H1 (cell line): ENCODE results near the gene PRMT1. TPM values are rescaled to one million over a fixed set of nuclear protein-coding genes. Genes with fewer than 3 reads are reported as not detected.

Experiments
- CTCF ChIA-PET: fragments of 300-600 bp; sonication (Branson Sonifier 250); formaldehyde crosslinking; loops from one replicate; lab custom pipeline; 2021; ENCODE audit not compliant: partially characterized antibody; lab: Charles Lee
- POLR2A ChIA-PET: fragments of 300-600 bp; sonication (Branson Sonifier 250); formaldehyde crosslinking; loops from one replicate; lab custom pipeline; 2021; ENCODE audit warnings: inconsistent platforms; ENCODE audit not compliant: partially characterized antibody; lab: Charles Lee
- DNase-seq, 2 experiments: peaks; one replicate each; pipeline versions ENCODE4 v3.0.0 to v3.0.0-alpha.2; 2010 to 2022; ENCODE audit warnings: low spot score in 2 of 2, low read depth in 1 of 2, mixed read lengths in 1 of 2
- FAIRE-seq: peaks from 2 replicates; lab custom pipeline; 2011; peaks lifted over from hg19 to GRCh38; lab: Jason Lieb, UNC
- H2AFZ ChIP-seq: 2 replicates; pipeline ENCODE4 v1.8.1; 2012; ENCODE audit warnings: low read length, inconsistent platforms
- H2AK5ac ChIP-seq: 2 replicates; pipeline ENCODE4 v1.6.1; 2013; ENCODE audit warnings: low read depth, low read length
- H2BK120ac ChIP-seq: replicated peaks from 2 replicates; pipeline ENCODE3; 2013; ENCODE audit warnings: low read depth, low read length, inconsistent platforms
- H2BK12ac ChIP-seq: 2 replicates; pipeline ENCODE4 v1.6.1; 2013; ENCODE audit warnings: low read depth, low read length
- H2BK15ac ChIP-seq: 2 replicates; pipeline ENCODE4 v1.6.1; 2013; ENCODE audit warnings: low read length
- H2BK20ac ChIP-seq: 2 replicates; pipeline ENCODE4 v1.6.1; 2013; ENCODE audit warnings: low read length
- H2BK5ac ChIP-seq: 2 replicates; pipeline ENCODE4 v1.6.1; 2013; ENCODE audit warnings: low read depth, low read length
- H3K14ac ChIP-seq: 2 replicates; pipeline ENCODE4 v1.6.1; 2013; ENCODE audit warnings: inconsistent platforms; ENCODE audit not compliant: insufficient read length
- H3K18ac ChIP-seq: 2 replicates; pipeline ENCODE4 v1.6.1; 2013; ENCODE audit warnings: low read length; ENCODE audit errors: extremely low read depth
- H3K23ac ChIP-seq: 2 replicates; pipeline ENCODE4 v1.6.1; 2013; ENCODE audit warnings: inconsistent platforms; ENCODE audit not compliant: insufficient read length
- H3K23me2 ChIP-seq: 2 replicates; pipeline ENCODE4 v1.6.1; 2013; ENCODE audit warnings: low read depth, low read length
- H3K27ac ChIP-seq: 2 replicates; pipeline ENCODE4 v1.6.1; 2011; ENCODE audit warnings: low read depth, low read length, inconsistent platforms
- H3K27me3 ChIP-seq, 4 experiments: replicated peaks in 1 of 4; 1 replicate in 1 of 4; 2 replicates in 3 of 4; pipeline versions ENCODE4 v1.6.1 to v1.8.1; 2011 to 2013; ENCODE audit warnings: low read length in 3 of 4, mild to moderate bottlenecking in 3 of 4, inconsistent platforms in 2 of 4, mixed read lengths in 2 of 4, moderate library complexity in 1 of 4; ENCODE audit not compliant: control insufficient read depth in 3 of 4, insufficient read depth in 3 of 4; ENCODE audit errors: extremely low read depth in 1 of 4
- H3K36me3 ChIP-seq, 4 experiments: 2 replicates each; pipeline versions ENCODE4 v1.6.1 to v1.8.1; 2011 to 2013; ENCODE audit warnings: mild to moderate bottlenecking in 4 of 4, low read length in 3 of 4, moderate library complexity in 2 of 4, control low read depth in 1 of 4, inconsistent platforms in 1 of 4; ENCODE audit not compliant: insufficient read depth in 4 of 4, control insufficient read depth in 2 of 4
- H3K4ac ChIP-seq: replicated peaks from 2 replicates; pipeline ENCODE3; 2013; ENCODE audit warnings: low read length, low read depth, mixed read lengths, inconsistent platforms; ENCODE audit not compliant: insufficient read length
- H3K4me1 ChIP-seq, 4 experiments: replicated peaks in 1 of 4; 1 replicate in 1 of 4; 2 replicates in 3 of 4; pipeline versions ENCODE4 v1.6.1 to v1.8.1; 2011 to 2013; ENCODE audit warnings: low read length in 3 of 4, inconsistent platforms in 2 of 4, mixed read lengths in 1 of 4; ENCODE audit not compliant: insufficient read depth in 4 of 4, control insufficient read depth in 3 of 4
- H3K4me2 ChIP-seq, 2 experiments: 2 replicates each; pipeline versions ENCODE4 v1.6.1 to v1.8.1; 2011 to 2013; ENCODE audit warnings: low read depth in 2 of 2, low read length in 2 of 2, control low read depth in 1 of 2, inconsistent platforms in 1 of 2, mild to moderate bottlenecking in 1 of 2; ENCODE audit not compliant: insufficient read depth in 1 of 2
- H3K4me3 ChIP-seq, 4 experiments: fragments of 200-600, 300-600 bp in 1 of 4; sonication (generic), shearing (Covaris generic), sonication (Bioruptor Twin) in 1 of 4; 2 replicates each; pipeline versions ENCODE4 v1.5.1 to v1.8.1; 2011 to 2016; ENCODE audit warnings: low read length in 4 of 4, low read depth in 3 of 4, control low read depth in 2 of 4, inconsistent platforms in 2 of 4, mild to moderate bottlenecking in 2 of 4, mixed read lengths in 1 of 4, moderate library complexity in 1 of 4; ENCODE audit not compliant: insufficient read depth in 2 of 4; ENCODE audit errors: extremely low read depth in 1 of 4
- H3K56ac ChIP-seq: replicated peaks from 2 replicates; pipeline ENCODE3; 2013; ENCODE audit warnings: low read depth, mild to moderate bottlenecking, mixed read lengths, low read length, inconsistent platforms; ENCODE audit not compliant: insufficient read length
- H3K79me1 ChIP-seq: 2 replicates; pipeline ENCODE4 v1.6.1; 2013; ENCODE audit warnings: low read depth, low read length, control low read depth
- H3K79me2 ChIP-seq, 2 experiments: 2 replicates each; pipeline versions ENCODE4 v1.6.1 to v1.8.1; 2012 to 2013; ENCODE audit warnings: low read length in 2 of 2, mild to moderate bottlenecking in 2 of 2, inconsistent platforms in 1 of 2; ENCODE audit not compliant: insufficient read depth in 2 of 2, control insufficient read depth in 1 of 2
- H3K9ac ChIP-seq, 4 experiments: replicated peaks in 1 of 4; 1 replicate in 1 of 4; 2 replicates in 3 of 4; pipeline versions ENCODE4 v1.6.1 to v1.8.1; 2011 to 2013; ENCODE audit warnings: low read depth in 3 of 4, low read length in 3 of 4, control low read depth in 2 of 4, mild to moderate bottlenecking in 2 of 4, moderate library complexity in 2 of 4, inconsistent platforms in 1 of 4; ENCODE audit errors: extremely low read depth in 1 of 4
- H3K9me3 ChIP-seq, 2 experiments: 2 replicates each; pipeline versions ENCODE4 v1.6.1 to v1.8.1; 2012 to 2013; ENCODE audit warnings: mild to moderate bottlenecking in 2 of 2, moderate library complexity in 2 of 2, control low read depth in 1 of 2, inconsistent platforms in 1 of 2, low read depth in 1 of 2, low read length in 1 of 2, mixed read lengths in 1 of 2; ENCODE audit not compliant: insufficient read depth in 2 of 2
- H4K20me1 ChIP-seq, 2 experiments: replicated peaks in 1 of 2; 2 replicates each; pipeline versions ENCODE3 to v1.8.1; 2011 to 2013; ENCODE audit warnings: inconsistent platforms in 2 of 2, low read length in 2 of 2, mild to moderate bottlenecking in 1 of 2; ENCODE audit not compliant: insufficient read depth in 2 of 2, control insufficient read depth in 1 of 2
- H4K5ac ChIP-seq: 2 replicates; pipeline ENCODE4 v1.6.1; 2013; ENCODE audit warnings: low read length, low read depth, mixed read lengths, inconsistent platforms; ENCODE audit not compliant: insufficient read length
- H4K8ac ChIP-seq: 2 replicates; pipeline ENCODE4 v1.8.0; 2013; ENCODE audit warnings: mild to moderate bottlenecking, moderate library complexity, low read length, inconsistent platforms; ENCODE audit not compliant: insufficient read depth; ENCODE audit errors: extremely low read depth
- H4K91ac ChIP-seq: replicated peaks from 2 replicates; pipeline ENCODE3; 2013; ENCODE audit warnings: low read length, mixed read lengths, inconsistent platforms; ENCODE audit not compliant: insufficient read length
- ASH2L ChIP-seq: fragments of 200-600, 300-600 bp; sonication (generic); IDR thresholded peaks from one replicate; pipeline ENCODE4 v1.7.1; 2017; ENCODE audit warnings: low read length
- CBX5 ChIP-seq: fragments of 300-800, 300-1000 bp; sonication (generic); IDR thresholded peaks from 2 replicates; pipeline ENCODE4 v1.7.1; 2016; ENCODE audit warnings: antibody characterized with exemption, low read length, low read depth
- CEBPB ChIP-seq: IDR thresholded peaks from 2 replicates; pipeline ENCODE4 v1.6.1; 2012; ENCODE audit warnings: low read depth, low read length
- CREB1 ChIP-seq: IDR thresholded peaks from 2 replicates; pipeline ENCODE4 v1.6.1; 2012; ENCODE audit warnings: inconsistent platforms
- GABPA ChIP-seq: IDR thresholded peaks from 2 replicates; pipeline ENCODE4 v1.6.1; 2011; ENCODE audit warnings: mild to moderate bottlenecking, low read length, moderate library complexity, borderline replicate concordance; ENCODE audit not compliant: insufficient read depth
- KDM5A ChIP-seq: fragments of 200-600 bp; IDR thresholded peaks from 2 replicates; pipeline ENCODE4 v1.7.1; 2012; ENCODE audit warnings: mild to moderate bottlenecking, low read length, inconsistent platforms, mixed read lengths
- MAFK ChIP-seq: IDR thresholded peaks from 2 replicates; pipeline ENCODE4 v1.6.1; 2012; ENCODE audit warnings: low read depth, mild to moderate bottlenecking, improper control_type of control experiment, low read length
- NANOG ChIP-seq: IDR thresholded peaks from 2 replicates; pipeline ENCODE4 v1.6.1; 2011; ENCODE audit warnings: low read length, low read depth, mild to moderate bottlenecking, inconsistent platforms; ENCODE audit not compliant: insufficient read depth, poor library complexity, severe bottlenecking
- POLR2A ChIP-seq, 2 experiments: IDR thresholded peaks; 1 replicate in 1 of 2; 2 replicates in 1 of 2; pipeline ENCODE4 v1.6.1; 2011; ENCODE audit warnings: low read depth in 2 of 2, low read length in 2 of 2, mild to moderate bottlenecking in 2 of 2; ENCODE audit errors: control extremely low read depth in 1 of 2
- RNF2 ChIP-seq: fragments of 200-900, 300-1000 bp; sonication (generic); IDR thresholded peaks from 2 replicates; pipeline ENCODE4 v1.7.1; 2016; ENCODE audit warnings: borderline replicate concordance, low read depth, mild to moderate bottlenecking, antibody characterized with exemption, low read length; ENCODE audit not compliant: poor library complexity, severe bottlenecking; ENCODE audit errors: missing control alignments
- SP1 ChIP-seq: IDR thresholded peaks from 2 replicates; pipeline ENCODE4 v1.6.1; 2011; ENCODE audit warnings: low read depth, low read length
- SP2 ChIP-seq: IDR thresholded peaks from 2 replicates; pipeline ENCODE4 v1.6.1; 2012; ENCODE audit warnings: mild to moderate bottlenecking, low read length, inconsistent platforms
- YY1 ChIP-seq: IDR thresholded peaks from 2 replicates; pipeline ENCODE4 v1.6.1; 2011; ENCODE audit warnings: low read depth, mild to moderate bottlenecking, low read length
- WGBS, 2 experiments: shearing (Covaris generic) in 1 of 2; methylation state at CpG; one replicate each; pipeline versions ENCODE4 v1.1.6 to v1.1.7; 2013 to 2015; ENCODE audit warnings: low lambda C conversion rate in 2 of 2, mixed read lengths in 2 of 2, inconsistent platforms in 1 of 2, low coverage in 1 of 2, missing lambda C conversion rate in 1 of 2; ENCODE audit not compliant: insufficient replicate concordance in 2 of 2, insufficient coverage in 1 of 2, insufficient read length in 1 of 2; ENCODE audit errors: extremely low coverage in 1 of 2, missing lambda C conversion rate in 1 of 2; 5-methylcytosine and 5-hydroxymethylcytosine counted together
- polyA plus RNA-seq, 7 experiments: library from polyadenylated mRNA; depleted of rRNA in 3 of 7; stranded (reverse) in 5 of 7; unstranded in 2 of 7; fragments of >200 nt in 5 of 7; fragments of 200-250 nt in 2 of 7; gene quantifications; 1 replicate in 5 of 7; 2 replicates in 1 of 7; 4 replicates in 1 of 7; pipeline versions ENCODE4 v1.2.1 to v1.2.3, GENCODE V29; 2011 to 2013; ENCODE audit warnings: missing spikeins in 2 of 7, mixed read lengths in 2 of 7
- total RNA-seq: library from RNA; stranded (reverse); fragmentation: NEBNext Ultra II Directional; extraction: Animal tissue kit (Norgen Biotek cat#: 25700); gene quantifications from 2 replicates; pipeline ENCODE4 v1.2.1, GENCODE V29; 2021
- TF ChIP-seq, protein P1 (sequence below): IDR thresholded peaks from 2 replicates; pipeline ENCODE4 v1.6.1; 2012; ENCODE audit warnings: inconsistent platforms

Gene PRMT1
- total and polyA plus RNA-seq, 2 of the 8 experiments (the other 6 are each of a cell fraction or from before 2014, with no cell fraction given), result 561 to 1,215 TPM

DNA sequence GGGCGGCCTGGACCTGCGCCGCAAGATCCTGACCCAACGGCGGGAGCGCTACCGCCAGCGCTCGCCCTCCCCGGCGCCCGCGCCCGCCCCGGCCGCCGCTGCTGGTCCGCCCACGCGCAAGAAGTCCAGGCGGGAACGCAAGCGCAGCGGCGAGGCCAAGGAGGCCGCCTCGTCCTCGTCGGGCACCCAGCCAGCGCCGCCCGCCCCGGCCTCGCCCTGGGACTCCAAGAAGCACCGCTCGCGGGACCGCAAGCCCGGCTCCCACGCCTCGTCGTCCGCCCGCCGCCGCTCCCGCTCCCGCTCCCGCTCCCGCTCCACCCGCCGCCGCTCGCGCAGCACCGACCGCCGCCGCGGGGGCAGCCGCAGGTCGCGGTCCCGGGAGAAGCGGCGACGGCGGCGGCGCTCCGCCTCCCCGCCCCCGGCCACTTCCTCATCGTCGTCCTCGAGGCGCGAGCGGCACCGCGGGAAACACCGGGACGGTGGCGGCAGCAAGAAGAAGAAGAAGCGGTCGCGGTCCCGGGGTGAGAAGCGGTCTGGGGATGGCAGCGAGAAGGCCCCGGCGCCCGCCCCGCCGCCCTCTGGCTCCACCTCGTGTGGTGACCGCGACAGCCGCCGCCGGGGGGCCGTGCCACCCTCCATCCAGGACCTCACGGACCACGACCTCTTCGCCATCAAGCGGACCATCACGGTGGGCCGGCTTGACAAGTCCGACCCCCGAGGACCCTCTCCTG lies 25.1 kb upstream of the PRMT1 start:
- H4K91ac ChIP-seq, result no peak overlapping the region
- no peak overlapping the region for H2AK5ac ChIP-seq
- no peak overlapping the region for H2BK12ac ChIP-seq
- peaks cover 0 to 9% (median 3%) of the 10 kb centered on the region in 4 experiments; a peak in 3 of 7 replicates for H3K4me1 ChIP-seq
- H3K23me2 ChIP-seq, result no peaks in the 10 kb centered on the region
- H3K79me1 ChIP-seq, result peaks cover 7% of the 10 kb centered on the region; the same call in 1 of the 2 replicates
- H4K5ac ChIP-seq, result no peak overlapping the region
- no peak overlapping the region for H2BK20ac ChIP-seq
- 97% methylated on average over 33 of the region's 110 CpGs; no CpG with 5 or more reads in 1 of the 2 experiments for WGBS, 2 experiments
- no peak overlapping the region for H3K23ac ChIP-seq
- H2BK120ac ChIP-seq, result no peak overlapping the region
- H3K27me3 ChIP-seq, result no peaks in the 10 kb centered on the region
- ChIA-PET CTCF (no interaction called here), POLR2A (no interaction called here)
- no peak overlapping the region for H3K4me2 ChIP-seq
- H4K20me1 ChIP-seq, result peaks cover 6 to 13% of the 10 kb centered on the region in 2 experiments
- no peaks in the 10 kb centered on the region for H3K9me3 ChIP-seq
- no peak overlapping the region for H4K8ac ChIP-seq
- peaks cover 13 to 69% (median 42%) of the 10 kb centered on the region in 4 experiments; a peak in 7 of 8 replicates for H3K36me3 ChIP-seq
- no peak overlapping the region for H3K27ac ChIP-seq
- no peak overlapping the region for H2BK15ac ChIP-seq
- H2AFZ ChIP-seq, result no peak overlapping the region
- no peak overlapping the region for H2BK5ac ChIP-seq
- H3K14ac ChIP-seq, result no peak overlapping the region
- no peak overlapping the region for H3K56ac ChIP-seq
- DNase-seq (no peak), FAIRE-seq (no peak)
- no peak overlapping the region for H3K4me3 ChIP-seq
- no peak overlapping the region for H3K4ac ChIP-seq
- H3K18ac ChIP-seq, result no peak overlapping the region
- H3K9ac ChIP-seq, result no peak overlapping the region
- H3K79me2 ChIP-seq, result peaks cover 0 to 3% of the 10 kb centered on the region in 2 experiments; a peak in 1 of 4 replicates
- TF ChIP-seq ASH2L, result no peak
- no peak for TF ChIP-seq POLR2A (IDR thresholded peaks at IDR 0.05; ENCODE audit: control extremely low read depth in 1 of 2, low read depth in 2 of 2, low read length in 2 of 2)
- TF ChIP-seq GABPA, result no peak
- TF ChIP-seq SP1, result no peak
- TF ChIP-seq CREB1, result no peak
- TF ChIP-seq NANOG, result no peak
- no peak for TF ChIP-seq RNF2
- TF ChIP-seq YY1, result no peak
- TF ChIP-seq, protein P1, sequence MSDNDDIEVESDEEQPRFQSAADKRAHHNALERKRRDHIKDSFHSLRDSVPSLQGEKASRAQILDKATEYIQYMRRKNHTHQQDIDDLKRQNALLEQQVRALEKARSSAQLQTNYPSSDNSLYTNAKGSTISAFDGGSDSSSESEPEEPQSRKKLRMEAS, result no peak
- TF ChIP-seq KDM5A, result no peak
- TF ChIP-seq CBX5, result no peak
- TF ChIP-seq SP2, result no peak
- TF ChIP-seq MAFK, result no peak
- no peak for TF ChIP-seq CEBPB
